Measurements from ENCODE around the gene TMEM201. TPM values are rescaled to one million over a fixed set of nuclear protein-coding genes. Genes with fewer than 3 reads are reported as not detected.
A peak's percentile ranks its signal among the peaks of the same experiment; 100 is the strongest.

Gene TMEM201
- total RNA-seq, 2 donors from 2014 or later = 24.1 TPM

DNA sequence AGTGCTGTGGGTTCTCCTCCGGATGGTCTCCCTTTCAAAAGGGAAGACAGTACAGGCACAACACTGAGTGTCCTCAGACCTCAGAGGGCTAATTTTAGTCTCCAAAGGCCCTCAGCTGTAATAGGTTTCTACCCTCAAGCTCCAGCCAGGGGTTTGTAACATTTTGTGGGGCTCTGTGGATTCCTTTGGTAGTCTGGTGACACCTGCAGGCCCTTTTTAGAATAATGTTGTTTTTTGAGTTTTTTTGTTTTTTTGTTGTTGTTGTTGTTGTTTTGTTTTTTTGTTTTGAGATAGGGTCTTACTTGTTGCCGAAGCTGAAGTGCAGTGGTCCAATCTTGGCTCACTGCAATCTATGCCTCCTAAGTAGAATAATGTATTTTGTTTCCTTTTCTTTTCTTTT is 15.0 kb upstream of the TMEM201 start:
- TF ChIP-seq, protein P1, sequence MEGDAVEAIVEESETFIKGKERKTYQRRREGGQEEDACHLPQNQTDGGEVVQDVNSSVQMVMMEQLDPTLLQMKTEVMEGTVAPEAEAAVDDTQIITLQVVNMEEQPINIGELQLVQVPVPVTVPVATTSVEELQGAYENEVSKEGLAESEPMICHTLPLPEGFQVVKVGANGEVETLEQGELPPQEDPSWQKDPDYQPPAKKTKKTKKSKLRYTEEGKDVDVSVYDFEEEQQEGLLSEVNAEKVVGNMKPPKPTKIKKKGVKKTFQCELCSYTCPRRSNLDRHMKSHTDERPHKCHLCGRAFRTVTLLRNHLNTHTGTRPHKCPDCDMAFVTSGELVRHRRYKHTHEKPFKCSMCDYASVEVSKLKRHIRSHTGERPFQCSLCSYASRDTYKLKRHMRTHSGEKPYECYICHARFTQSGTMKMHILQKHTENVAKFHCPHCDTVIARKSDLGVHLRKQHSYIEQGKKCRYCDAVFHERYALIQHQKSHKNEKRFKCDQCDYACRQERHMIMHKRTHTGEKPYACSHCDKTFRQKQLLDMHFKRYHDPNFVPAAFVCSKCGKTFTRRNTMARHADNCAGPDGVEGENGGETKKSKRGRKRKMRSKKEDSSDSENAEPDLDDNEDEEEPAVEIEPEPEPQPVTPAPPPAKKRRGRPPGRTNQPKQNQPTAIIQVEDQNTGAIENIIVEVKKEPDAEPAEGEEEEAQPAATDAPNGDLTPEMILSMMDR (conservative IDR thresholded peaks at IDR 0.05) = peak; percentile 73
- peak; percentile 70 for DNase-seq
- peak overlapping the region; percentile 61 for H3K27ac Mint-ChIP-seq

DNA sequence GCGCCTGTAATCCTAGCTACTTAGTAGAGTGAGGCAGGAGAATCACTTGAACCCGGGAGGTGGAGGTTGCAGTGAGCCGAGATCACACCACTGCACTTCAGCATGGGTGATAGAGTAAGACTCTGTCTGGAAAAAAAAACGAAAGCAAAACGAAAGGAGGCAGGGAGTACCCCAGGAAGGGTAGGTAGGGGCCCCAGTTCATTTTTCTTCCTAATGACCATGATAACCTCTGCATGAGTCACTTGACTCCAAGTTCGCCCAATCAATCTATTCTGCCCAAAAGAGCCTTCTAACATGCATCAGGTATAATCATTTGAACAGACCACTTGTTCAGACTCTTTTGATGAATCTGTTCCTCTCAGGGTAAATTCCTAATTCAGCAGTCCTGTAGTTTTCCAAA is 13.2 kb upstream of the TMEM201 start:
- Mint-ChIP-seq H3K27ac (peak overlapping the region; percentile 52), H3K9me3 (no peaks in the 10 kb centered on the region), H3K4me3 (no peak overlapping the region), H3K36me3 (ENCODE audit: low read depth) (peaks cover 70% of the 10 kb centered on the region), H3K4me1 (peaks cover 10% of the 10 kb centered on the region), H3K27me3 (ENCODE audit: insufficient read depth) (no peaks in the 10 kb centered on the region)
- WGBS, 2 experiments (ENCODE audit: insufficient coverage in 1 of 2, insufficient read length in 1 of 2) = 91 to 94% methylated on average over 6 of the region's 6 CpGs
- no peak overlapping the region for H3K4me3 ChIP-seq (ENCODE audit: low read length)
- H3K9ac ChIP-seq (ENCODE audit: extremely low read depth, low read length, poor library complexity, severe bottlenecking) = peak overlapping the region; percentile 3
- no peak overlapping the region for H3K27ac ChIP-seq (ENCODE audit: low read depth, low read length)
- peaks cover 51% of the 10 kb centered on the region for H3K36me3 ChIP-seq (ENCODE audit: control insufficient read depth, insufficient read depth, low read length)
- no peaks in the 10 kb centered on the region for H3K9me3 ChIP-seq (ENCODE audit: control insufficient read depth, low read length)
- DNase-seq = no peak
- no peaks in the 10 kb centered on the region for H3K27me3 ChIP-seq (ENCODE audit: control insufficient read depth, insufficient read depth, low read length, poor library complexity, severe bottlenecking)
- TF ChIP-seq, protein P1 (conservative IDR thresholded peaks at IDR 0.05) = no peak
- H3K4me1 ChIP-seq (ENCODE audit: control insufficient read depth, insufficient read depth, low read length) = peaks cover 6% of the 10 kb centered on the region

More for the DNA sequence above, 15.0 kb upstream of the TMEM201 start:
- Mint-ChIP-seq H3K27me3 (ENCODE audit: insufficient read depth) (no peaks in the 10 kb centered on the region), H3K4me3 (no peak overlapping the region), H3K36me3 (ENCODE audit: low read depth) (peaks cover 59% of the 10 kb centered on the region), H3K9me3 (no peaks in the 10 kb centered on the region), H3K4me1 (peaks cover 10% of the 10 kb centered on the region)
- Histone ChIP-seq H3K4me3 (ENCODE audit: low read length) (no peak overlapping the region), H3K27ac (ENCODE audit: low read depth, low read length) (no peak overlapping the region), H3K36me3 (ENCODE audit: control insufficient read depth, insufficient read depth, low read length) (peaks cover 50% of the 10 kb centered on the region), H3K9ac (ENCODE audit: extremely low read depth, low read length, poor library complexity, severe bottlenecking) (no peak overlapping the region), H3K4me1 (ENCODE audit: control insufficient read depth, insufficient read depth, low read length) (peaks cover 6% of the 10 kb centered on the region), H3K27me3 (ENCODE audit: control insufficient read depth, insufficient read depth, low read length, poor library complexity, severe bottlenecking) (no peaks in the 10 kb centered on the region), H3K9me3 (ENCODE audit: control insufficient read depth, low read length) (no peaks in the 10 kb centered on the region)
- WGBS, 2 experiments (ENCODE audit: insufficient coverage in 1 of 2, insufficient read length in 1 of 2) = 88 to 100% methylated on average over 1 to 2 of the region's 2 CpGs

DNA sequence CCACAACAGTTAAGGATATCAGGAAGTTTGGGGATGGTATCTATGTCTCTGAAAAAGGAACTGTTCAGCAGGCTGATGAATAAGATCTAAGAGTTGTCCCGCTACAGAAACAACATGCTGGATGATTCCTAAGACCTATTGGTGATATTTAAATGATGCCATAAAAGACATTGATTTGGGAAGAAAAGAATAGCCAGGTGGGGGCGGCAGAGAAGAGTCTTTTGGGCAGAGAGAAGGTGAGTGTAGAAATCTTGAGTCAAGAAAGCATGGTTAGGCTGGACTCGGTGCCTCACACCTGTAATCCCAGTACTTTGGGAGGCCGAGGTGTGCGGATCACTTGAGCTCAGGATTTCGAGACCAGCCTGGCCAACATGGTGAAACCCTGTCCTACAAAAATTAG is 11.8 kb upstream of the TMEM201 start:
- Mint-ChIP-seq H3K36me3 (ENCODE audit: low read depth) (peaks cover 68% of the 10 kb centered on the region), H3K9me3 (no peaks in the 10 kb centered on the region), H3K4me1 (peaks cover 10% of the 10 kb centered on the region), H3K27ac (no peak overlapping the region), H3K4me3 (no peak overlapping the region), H3K27me3 (ENCODE audit: insufficient read depth) (no peaks in the 10 kb centered on the region)
- no peak overlapping the region for H3K9ac ChIP-seq (ENCODE audit: extremely low read depth, low read length, poor library complexity, severe bottlenecking)
- peaks cover 52% of the 10 kb centered on the region for H3K36me3 ChIP-seq (ENCODE audit: control insufficient read depth, insufficient read depth, low read length)
- H3K4me3 ChIP-seq (ENCODE audit: low read length) = no peak overlapping the region
- H3K9me3 ChIP-seq (ENCODE audit: control insufficient read depth, low read length) = no peaks in the 10 kb centered on the region
- H3K27ac ChIP-seq (ENCODE audit: low read depth, low read length) = no peak overlapping the region
- peaks cover 6% of the 10 kb centered on the region for H3K4me1 ChIP-seq (ENCODE audit: control insufficient read depth, insufficient read depth, low read length)
- peak; percentile 65 for DNase-seq
- H3K27me3 ChIP-seq (ENCODE audit: control insufficient read depth, insufficient read depth, low read length, poor library complexity, severe bottlenecking) = no peaks in the 10 kb centered on the region
- TF ChIP-seq, protein P1 (conservative IDR thresholded peaks at IDR 0.05) = peak; percentile 37
- WGBS, 2 experiments (ENCODE audit: insufficient coverage in 1 of 2, insufficient read length in 1 of 2) = 89 to 91% methylated on average over 6 of the region's 6 CpGs
